Middle frontal gyrus (tissue), 1 donor: Measurements from ENCODE around the gene PFDN6.
"Not testable (repeated sequence)": the region's sequence is repeated elsewhere in the genome, so short reads cannot be mapped to it uniquely, and the experiment has no call there.

Experiments used
- DNase-seq: peaks from one replicate; pipeline ENCODE4 v3.0.0-alpha.2; 2015; ENCODE audit warnings: low spot score; ENCODE audit errors: extremely low spot score

The PFDN6 gene

DNA sequence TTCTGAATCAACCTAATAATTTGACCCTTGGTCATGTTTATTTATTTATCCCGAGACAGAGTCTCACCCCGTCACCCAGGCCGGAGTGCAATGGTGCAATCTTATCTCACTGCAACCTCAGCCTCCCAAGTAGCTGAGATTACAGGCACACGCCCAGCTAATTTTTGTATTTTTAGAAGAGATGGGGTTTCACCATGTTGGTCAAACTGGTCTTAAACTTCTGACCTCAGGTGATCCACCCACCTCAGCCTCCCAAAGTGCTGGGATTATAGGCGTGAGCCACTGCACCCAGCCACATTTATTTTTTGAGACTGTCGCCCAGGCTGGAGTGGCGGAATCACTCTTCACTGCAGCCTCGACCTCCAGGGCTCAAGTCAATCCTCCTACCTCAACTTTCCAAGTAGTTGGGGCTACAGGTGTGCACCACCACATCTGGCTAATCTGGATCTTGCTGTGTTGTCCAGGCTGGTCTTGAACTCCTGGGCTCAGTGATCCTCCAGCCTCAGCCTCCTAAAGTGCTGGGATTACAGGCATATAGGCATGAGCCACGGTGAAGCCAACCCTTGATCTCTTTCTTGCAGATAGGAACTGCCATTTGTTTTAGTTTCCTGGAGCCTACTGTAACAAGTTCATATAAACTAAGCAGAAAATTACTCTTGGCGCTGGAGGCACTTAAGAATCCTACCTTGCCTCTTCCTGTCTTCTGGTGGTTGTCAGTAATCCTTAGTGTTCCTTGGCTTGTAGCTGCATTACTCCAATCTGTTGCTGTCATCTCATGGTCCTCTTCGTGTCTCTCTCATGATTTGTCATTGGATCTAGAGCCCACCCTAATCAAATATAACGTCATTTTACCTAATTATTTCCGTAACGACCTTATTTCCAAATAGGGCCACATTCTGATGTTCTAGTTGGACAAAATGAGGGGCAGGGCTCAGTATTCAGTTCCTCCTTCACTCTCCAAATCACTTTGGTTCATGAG lies 15.2 kb upstream of the PFDN6 start:
- DNase-seq, result no peak

DNA sequence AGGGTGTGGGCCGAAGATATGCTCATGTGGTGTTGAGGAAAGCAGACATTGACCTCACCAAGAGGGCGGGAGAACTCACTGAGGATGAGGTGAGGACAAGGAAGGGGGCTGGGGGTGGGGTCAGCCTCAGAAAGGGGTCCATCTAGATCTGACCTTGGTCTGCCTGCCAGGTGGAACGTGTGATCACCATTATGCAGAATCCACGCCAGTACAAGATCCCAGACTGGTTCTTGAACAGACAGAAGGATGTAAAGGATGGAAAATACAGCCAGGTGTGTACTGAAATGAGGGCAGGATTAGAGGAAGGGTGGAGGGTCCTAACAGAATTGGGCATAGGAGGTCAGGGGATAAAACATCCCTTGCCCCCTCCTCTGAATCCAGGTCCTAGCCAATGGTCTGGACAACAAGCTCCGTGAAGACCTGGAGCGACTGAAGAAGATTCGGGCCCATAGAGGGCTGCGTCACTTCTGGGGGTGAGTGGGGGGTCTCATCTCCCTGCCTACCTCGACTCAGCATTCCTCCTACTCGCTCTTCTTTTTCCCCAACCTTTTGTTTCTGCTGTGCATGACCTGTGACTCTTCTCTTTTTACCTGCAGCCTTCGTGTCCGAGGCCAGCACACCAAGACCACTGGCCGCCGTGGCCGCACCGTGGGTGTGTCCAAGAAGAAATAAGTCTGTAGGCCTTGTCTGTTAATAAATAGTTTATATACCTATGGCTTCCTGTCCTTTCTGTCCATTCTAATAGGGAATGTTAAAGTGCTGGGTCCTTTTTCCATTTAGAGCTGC lies 13.4 kb upstream of the PFDN6 start:
- DNase-seq, result not testable (repeated sequence)

DNA sequence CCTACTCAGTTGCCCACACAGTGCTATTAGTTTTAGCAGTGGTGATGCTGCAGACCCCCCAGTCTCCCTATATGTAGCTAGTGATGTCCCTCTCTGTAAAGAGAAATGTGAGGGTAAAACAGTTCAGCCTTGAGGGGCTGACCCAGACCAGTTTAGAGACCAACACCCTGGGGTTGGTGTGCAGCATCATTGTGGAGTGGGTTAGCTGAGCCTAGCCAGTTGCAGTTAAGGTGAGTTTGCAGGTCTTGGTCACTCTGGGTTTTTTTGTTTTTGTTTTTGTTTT lies 12.9 kb upstream of the PFDN6 start:
- DNase-seq, result no peak

DNA sequence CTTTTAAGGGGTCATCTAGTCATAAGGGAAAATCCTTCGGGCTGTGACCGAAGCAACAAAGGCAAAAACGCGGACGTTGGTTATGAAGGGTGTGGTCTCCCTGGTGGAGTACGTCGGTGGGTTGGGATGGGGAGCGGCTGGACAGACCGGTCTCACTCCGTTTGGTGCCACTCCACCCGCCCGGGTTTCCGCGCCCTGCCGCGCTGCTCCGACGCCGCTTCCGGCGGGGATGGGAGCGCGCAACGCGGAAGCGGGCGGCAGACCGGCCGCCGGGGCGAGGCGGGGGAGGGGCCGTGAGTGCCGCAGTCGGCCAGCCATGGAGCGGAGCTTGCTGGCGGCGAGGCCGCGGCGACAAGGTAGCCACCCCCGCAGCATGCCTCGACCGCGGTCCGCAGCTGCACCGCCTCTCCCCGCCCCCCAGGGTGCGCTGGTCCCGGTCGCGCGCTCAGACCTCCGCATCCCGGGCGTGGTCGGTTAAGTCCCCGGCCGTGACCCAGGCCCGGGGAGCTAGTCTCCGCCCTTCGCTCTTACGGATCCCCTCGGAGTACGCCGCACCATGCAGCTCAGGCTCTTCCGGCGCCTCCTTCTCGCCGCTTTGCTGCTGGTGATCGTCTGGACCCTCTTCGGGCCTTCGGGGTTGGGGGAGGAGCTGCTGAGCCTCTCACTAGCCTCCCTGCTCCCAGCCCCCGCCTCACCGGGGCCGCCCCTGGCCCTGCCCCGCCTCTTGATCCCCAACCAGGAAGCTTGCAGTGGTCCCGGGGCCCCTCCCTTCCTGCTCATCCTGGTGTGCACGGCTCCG lies 12.3 kb upstream of the PFDN6 start, which contains the start of gene B3GALT4:
TSS of gene B3GALT4 (plus strand) at position 260 of the 799 bp plus-strand sequence. CDS start at position 557, 297 bp downstream.
- DNase-seq, result peak; percentile 6

DNA sequence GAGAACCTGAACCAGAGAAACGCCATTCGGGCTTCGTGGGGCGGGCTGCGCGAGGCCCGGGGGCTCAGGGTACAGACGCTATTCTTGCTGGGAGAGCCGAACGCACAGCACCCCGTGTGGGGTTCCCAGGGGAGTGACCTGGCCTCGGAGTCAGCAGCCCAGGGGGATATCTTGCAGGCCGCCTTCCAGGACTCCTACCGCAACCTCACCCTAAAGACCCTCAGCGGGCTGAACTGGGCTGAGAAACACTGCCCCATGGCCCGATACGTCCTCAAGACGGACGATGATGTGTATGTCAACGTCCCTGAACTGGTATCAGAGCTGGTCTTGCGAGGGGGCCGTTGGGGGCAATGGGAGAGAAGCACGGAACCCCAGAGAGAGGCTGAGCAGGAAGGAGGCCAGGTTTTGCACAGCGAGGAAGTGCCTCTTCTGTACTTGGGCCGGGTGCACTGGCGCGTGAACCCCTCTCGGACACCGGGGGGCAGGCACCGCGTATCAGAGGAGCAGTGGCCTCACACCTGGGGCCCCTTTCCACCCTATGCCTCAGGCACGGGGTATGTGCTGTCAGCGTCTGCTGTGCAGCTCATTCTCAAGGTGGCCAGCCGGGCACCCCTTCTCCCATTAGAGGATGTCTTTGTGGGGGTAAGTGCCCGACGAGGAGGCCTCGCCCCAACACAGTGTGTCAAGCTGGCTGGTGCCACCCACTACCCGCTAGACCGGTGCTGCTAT lies 11.6 kb upstream of the PFDN6 start:
- DNase-seq, result no peak

DNA sequence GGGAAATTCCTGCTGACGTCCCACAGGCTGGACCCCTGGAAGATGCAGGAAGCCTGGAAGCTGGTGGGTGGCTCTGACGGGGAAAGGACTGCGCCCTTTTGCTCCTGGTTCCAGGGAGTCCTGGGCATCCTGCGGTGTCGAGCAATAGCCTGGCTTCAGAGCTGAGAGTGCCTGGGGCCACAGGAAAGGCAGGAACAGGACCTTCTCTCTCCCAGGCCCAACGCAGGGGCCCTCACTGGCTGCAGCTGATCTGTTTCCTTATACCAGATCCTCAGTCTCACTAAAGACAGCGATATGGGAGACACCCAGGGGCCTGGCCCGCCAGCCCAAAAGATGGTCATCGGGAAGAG lies 11.0 kb upstream of the PFDN6 start:
- no peak for DNase-seq

DNA sequence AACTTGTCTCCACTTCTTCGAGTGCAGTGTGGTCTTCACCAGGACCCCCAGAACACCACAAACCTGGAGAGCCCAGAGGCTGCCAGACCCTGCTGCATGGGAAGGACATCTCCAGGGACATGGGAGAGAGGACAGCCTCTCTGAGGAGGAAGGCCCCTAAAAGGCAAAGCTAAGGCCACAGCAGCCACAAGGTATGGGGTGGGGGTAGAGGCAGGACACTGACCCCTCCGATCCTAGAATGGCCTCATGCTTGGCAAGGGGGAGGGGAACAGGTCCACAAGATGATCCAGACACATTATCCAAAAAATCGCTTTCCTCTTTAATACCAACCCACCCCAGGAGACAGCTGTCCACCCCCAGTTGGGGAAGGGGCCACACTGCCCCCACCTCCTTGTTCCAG lies 10.6 kb upstream of the PFDN6 start:
- no peak for DNase-seq

DNA sequence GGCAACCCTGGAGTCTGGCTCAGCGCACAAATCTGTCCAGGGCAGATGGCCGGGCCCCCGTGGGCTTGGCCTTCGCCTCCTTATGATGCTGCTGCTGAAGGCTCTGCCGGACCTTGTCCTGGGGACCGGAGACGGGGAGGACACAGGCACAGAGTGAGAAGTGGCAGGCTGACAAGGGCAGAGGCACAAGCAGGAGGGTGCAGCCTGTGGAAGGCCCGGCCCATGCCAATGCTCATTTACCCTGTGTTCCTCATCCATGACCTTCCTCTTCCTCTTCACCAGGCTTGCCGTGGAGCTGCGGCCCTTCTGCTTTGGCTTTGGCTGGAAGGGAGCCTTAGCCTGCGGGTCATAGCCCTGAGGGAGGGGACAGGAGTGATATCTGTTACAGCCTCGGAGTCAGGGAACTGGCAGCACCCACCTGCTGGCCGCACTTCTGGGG lies 10.1 kb upstream of the PFDN6 start:
- no peak for DNase-seq

DNA sequence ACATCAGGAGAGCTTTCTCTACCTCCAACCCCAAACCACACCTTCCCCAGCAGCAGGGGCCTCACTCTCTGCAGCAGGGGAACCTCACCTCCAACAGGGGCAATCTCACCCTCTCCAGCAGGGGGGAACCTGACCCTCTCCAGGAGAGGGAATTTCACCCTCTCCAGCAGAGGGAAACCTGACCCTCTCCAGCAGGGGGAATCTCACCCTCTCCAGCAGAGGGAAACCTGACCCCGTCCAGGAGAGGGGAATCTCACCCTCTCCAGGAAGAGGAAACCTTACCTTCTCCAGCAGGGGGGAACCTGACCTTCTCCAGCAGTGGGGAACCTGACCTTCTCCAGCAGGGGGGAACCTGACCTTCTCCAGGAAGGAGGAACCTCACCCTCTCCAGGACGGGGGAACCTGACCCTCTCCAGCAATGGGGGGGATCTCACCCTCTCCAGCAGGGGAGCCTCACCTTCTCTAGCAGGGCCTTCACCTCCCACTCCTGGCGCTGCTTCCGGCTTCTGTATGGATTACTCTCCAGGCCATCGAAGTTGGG lies 9.4 kb upstream of the PFDN6 start:
- no peak for DNase-seq

DNA sequence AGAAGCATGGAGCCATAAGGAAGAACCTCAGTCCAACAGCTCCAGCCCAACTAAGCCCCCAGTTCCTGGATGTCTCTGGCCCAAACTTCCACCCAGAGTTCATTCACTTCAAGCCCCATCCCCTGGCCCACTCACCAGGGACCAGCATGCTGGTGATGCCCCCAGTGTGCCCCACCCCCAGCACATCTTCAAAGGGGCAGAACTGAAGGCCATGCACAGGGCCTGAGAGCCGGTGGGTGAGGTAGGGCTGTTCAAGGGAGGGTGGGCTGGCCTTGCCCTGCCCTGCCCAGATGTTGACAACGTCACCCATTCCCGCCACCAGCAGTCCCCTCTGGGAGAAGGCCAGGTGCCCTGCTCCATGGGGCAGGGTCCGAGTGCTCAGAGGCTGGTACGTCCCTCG lies 8.9 kb upstream of the PFDN6 start:
- no peak for DNase-seq

DNA sequence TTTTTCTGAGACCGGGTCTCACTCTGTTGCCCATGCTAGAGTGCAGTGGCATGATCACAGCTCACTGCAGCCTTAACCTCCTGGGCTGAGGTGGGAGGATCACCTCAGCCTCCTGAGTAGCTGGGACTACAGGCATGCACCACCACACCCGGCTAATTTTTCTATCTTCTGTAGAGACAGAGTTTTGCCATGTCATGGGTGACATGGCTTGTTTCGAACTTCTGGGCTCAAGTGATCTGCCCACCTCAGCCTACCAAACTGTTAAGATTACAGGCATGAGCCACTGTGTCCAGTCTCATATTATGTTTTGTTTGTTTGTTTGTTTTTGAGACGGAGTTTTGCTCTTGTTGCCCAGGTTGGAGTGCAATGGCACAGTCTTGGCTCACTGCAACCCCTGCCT lies 4.2 kb upstream of the PFDN6 start:
- DNase-seq, result not testable (repeated sequence)

DNA sequence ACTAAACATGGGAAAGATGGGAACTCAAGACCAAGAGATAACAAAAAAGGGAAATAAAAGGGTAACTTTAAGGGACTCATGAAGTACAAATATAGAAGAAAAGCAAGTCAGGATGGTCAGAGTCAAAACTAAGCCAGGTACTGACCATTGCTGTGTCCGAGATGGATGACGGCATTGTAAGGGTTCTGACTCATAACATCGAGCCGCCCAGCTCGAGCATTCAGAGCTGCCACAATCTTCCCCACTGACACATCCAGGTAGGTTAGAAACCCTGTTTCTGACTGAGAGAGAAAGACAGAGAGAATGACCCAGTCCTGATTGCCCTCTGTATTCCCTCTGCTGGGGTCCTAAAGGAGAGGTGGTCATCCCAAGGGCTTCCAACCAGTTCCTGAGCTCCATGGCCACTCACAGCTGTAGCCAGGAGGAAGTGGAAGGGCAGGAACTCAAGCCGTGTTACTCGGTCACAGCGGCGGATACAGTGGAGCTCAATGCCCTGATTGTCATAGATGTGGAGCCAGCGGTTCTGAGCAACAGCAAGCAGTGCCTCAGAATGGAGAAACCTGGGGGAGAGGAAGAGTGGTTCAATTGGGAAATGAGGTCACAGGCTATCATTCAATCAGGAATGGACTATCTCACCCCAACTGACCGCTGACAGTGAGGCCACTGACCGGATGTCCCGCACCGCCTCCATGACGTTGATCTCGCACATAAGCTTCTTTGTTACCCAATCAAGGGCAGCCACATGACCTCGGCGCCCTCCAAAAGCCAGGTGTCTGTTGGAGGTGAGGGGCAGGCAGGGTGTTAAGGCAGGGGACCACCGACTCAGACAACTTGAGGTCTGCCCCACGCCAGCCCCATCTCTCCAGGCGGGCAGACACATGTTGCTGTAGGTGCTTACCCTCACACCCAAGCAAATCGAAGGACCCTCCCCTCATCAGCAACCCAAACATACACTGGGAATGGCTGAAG lies 2.2 kb upstream of the PFDN6 start:
- no peak for DNase-seq

DNA sequence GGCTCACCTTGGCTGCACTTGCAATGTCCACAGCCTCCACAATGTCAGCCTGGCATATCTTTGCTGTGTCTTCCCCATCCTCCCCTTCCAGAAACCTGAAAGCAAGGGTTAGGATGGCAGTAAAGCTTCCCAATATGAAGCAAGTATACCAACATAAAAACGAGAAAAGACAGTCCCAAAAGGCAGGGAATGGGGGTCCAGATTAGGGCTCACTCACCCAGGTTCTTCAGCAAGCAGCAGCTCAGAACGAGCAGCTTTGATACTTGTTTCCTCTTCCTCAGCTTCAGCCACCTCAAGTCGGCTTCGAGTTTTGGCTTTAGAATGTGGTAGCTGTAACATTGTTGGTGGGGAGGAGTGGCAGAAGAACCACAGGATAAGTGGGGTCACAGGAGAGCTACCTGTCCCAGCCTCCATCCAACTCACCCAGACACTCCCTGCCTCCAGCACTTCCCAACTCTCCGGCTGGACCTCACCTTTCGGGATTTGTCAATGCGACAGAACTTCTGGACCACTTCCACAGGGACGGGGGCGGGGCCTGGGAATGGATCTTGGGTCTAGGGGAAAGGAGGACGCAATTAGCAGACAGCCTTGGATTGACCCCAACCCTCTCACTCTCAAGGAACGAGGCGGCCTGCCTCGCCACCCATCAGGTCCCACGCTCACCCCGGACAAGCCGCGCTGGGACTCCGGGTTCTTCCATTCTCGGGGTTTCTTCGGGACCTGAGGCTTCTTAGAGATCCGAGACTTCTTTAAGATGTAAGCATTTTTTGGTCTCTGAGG lies 1.1 kb upstream of the PFDN6 start:
- DNase-seq, result no peak

DNA sequence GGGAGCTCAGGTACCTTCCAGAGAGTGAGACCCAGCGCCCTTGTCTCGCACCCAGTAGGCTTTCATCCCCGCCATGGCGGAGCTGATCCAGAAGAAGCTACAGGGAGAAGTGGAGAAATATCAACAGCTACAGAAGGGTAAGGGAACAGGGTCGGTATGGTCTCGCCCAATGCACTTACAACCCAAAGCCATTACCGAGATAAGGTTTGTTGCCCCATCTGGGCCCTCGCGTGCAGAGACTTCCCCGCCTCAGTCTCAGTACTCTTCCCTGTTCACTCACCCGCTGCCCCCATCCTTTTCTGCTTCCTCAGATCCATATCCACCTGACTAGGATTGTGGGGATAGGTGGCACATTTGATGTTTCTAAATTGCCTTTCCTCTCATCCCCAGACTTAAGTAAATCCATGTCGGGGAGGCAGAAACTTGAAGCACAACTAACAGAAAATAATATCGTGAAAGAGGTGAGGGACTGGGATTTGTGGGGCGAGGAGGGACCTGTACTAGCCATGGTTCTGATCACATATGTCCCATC lies 449 bp downstream of the PFDN6 start:
- DNase-seq, result no peak

DNA sequence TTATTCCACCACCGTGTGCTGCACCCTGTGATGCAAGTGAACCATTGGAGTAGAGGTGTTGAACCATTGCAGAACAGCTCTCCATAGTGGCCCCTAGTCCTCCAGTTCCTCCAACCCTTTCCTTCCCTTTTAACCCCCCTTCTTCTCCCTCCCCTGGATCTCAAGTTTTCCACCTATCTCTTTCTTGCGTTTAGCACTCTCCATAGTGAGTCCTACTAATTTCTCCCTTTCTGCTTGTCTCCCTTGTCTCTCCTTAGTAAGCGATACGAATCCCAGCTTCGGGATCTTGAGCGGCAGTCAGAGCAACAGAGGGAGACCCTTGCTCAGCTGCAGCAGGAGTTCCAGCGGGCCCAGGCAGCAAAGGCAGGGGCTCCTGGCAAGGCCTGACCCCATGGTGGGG lies 1.1 kb downstream of the PFDN6 start:
- DNase-seq, result no peak

DNA sequence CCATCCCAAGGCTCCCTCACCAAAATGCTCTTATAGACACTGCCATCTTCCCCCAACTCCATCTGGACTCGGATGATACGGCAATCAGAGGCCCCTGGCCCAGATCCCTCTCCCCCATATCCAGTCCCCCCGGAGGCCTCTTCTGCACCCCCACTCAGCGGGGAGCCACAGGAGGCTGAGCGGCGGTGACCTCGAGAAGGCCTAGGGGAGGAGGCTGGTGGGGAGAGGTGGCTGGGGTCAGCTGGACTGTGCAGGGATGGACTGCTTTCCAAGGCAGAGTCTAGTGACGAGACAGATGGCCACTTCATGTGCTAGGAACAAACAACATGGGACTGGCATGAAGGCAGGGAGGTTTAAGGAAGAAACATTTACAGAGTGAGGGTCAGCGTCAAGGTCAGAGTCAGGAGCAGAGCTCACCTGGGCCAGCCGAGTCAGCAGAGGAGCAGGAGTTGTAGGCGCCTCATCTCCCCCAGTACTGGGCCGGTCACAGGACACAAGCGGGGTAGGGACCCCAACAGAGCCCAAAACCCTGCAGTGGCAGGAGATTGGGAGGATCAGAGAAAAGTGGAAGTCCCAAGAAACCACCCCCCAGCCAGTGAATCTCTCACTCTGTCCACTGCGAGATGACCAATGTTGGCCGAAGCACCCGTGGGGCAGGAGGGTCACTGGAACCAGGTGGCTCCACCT lies 3.7 kb downstream of the PFDN6 start:
- no peak for DNase-seq

DNA sequence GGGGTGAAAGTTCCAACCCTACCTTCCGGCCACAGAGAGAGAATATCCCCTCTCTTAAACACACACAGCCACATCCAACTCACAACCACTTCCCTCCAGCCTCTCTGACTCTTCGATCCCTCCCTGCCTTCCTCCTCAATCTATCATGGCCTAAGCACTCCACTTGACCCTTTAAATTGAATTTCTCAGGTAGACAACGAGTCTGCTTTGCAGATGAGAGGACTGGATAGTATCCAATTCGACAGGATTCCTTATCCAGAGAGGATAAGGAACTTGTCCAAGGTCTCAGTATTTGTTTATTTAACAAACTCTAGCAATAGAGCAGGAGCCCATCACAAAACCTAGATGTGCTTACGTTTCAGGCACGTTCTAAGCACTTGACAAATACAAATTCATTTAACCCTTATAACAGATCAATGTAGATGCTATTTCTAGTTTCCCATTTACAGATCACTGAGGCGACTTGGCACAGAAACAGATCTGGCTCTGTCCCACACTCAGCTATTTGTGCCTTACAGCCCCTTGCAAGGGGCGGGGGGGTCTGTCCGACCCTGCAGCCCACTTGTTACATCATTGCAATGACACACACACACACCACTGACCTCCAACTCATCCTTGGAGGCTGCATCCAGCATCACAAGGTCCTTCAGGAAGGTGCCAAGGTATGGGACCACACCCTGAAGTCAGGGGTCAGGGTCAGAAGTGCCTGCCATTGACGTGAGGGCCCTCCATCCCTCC lies 4.9 kb downstream of the PFDN6 start:
- DNase-seq, result no peak
